Omental fat pad (tissue), 4 donors: ENCODE measurements around the gene TBC1D4. TPM values are rescaled to one million over a fixed set of nuclear protein-coding genes. Genes with fewer than 3 reads are reported as not detected.

Experiments
- ATAC-seq: fragments of 150-250 bp; one replicate; pipeline ENCODE4 v1.9.1; 2016; ENCODE audit warnings: mild to moderate bottlenecking, moderate library complexity; ENCODE audit not compliant: low FRiP score
- DNase-seq: peaks from one replicate; pipeline ENCODE4 v3.0.0-alpha.2; 2019; ENCODE audit warnings: low spot score
- total RNA-seq, 4 donors: library from RNA; depleted of rRNA; stranded (reverse); fragments of >200 nt; gene quantifications; one replicate each; pipeline ENCODE4 v1.1.0, GENCODE V29; 2016
- TF ChIP-seq, protein P1 (sequence below), 3 donors: fragments of 450-650 bp; IDR thresholded peaks; one replicate each; pipeline ENCODE4 v1.5.1; 2016 to 2017; ENCODE audit warnings: antibody characterized with exemption in 3 of 3, mild to moderate bottlenecking in 3 of 3, moderate library complexity in 2 of 3

TBC1D4 gene
- total RNA-seq, 4 donors from 2014 or later: 24.7 to 55.1 (median 39.2) TPM

DNA sequence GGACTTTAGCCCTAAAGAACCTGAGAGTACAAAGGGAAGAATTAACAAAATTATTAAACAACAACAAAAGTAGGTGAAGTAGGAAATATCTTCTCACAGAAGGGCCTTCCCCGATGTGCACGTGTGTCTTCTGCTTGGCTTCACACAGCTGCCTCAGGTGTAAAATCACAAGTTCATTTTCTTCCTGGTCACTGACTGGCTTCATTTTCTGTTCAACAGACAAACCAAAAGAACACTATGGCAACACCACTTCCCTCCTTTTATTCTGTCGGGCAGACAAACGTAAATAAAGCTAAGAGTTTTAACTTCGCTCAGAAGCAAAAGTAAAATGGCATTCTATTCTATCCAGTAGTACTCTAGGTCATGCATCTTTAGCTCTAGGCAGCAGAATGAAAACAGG lies 140.9 kb downstream of the TBC1D4 start:
- DNase-seq (no peak), ATAC-seq (no peak)
- TF ChIP-seq, protein P1, sequence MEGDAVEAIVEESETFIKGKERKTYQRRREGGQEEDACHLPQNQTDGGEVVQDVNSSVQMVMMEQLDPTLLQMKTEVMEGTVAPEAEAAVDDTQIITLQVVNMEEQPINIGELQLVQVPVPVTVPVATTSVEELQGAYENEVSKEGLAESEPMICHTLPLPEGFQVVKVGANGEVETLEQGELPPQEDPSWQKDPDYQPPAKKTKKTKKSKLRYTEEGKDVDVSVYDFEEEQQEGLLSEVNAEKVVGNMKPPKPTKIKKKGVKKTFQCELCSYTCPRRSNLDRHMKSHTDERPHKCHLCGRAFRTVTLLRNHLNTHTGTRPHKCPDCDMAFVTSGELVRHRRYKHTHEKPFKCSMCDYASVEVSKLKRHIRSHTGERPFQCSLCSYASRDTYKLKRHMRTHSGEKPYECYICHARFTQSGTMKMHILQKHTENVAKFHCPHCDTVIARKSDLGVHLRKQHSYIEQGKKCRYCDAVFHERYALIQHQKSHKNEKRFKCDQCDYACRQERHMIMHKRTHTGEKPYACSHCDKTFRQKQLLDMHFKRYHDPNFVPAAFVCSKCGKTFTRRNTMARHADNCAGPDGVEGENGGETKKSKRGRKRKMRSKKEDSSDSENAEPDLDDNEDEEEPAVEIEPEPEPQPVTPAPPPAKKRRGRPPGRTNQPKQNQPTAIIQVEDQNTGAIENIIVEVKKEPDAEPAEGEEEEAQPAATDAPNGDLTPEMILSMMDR (IDR thresholded peaks at IDR 0.05): no peak

DNA sequence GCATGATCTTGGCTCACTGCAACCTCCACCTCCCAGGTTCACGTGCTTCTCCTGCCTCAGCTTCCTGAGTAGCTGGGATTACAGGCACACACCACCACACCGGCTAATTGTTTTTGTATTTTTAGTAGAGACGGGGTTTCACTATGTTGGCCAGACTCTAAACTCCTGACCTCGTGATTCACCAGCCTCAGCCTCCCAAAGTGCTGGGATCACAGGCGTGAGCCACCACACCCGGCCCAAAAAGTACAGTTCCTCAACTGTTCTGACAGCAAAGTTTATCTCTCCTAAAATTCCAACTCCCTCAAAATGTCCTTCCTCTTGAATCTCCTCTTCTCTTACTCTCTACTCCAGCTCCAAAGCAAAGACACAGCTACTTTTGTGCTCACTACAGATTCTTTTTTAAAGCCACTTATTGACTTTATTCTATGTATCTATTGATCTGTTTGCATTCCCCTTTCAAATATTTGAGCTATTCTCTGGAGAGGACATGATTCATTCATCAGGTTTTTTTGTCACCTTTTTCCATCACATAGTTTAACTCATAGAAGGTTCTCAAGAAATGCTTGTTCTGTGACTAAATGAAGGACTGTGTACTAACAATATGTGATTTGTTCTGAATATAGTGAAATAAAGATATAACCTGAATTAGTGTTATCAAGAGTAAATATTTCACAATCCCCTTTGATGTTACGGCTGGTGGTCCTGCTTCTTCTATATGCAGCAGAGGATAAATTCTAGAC lies 142.2 kb downstream of the TBC1D4 start:
- DNase-seq (no peak), ATAC-seq (no peak)
- TF ChIP-seq, protein P1 (IDR thresholded peaks at IDR 0.05): no peak

DNA sequence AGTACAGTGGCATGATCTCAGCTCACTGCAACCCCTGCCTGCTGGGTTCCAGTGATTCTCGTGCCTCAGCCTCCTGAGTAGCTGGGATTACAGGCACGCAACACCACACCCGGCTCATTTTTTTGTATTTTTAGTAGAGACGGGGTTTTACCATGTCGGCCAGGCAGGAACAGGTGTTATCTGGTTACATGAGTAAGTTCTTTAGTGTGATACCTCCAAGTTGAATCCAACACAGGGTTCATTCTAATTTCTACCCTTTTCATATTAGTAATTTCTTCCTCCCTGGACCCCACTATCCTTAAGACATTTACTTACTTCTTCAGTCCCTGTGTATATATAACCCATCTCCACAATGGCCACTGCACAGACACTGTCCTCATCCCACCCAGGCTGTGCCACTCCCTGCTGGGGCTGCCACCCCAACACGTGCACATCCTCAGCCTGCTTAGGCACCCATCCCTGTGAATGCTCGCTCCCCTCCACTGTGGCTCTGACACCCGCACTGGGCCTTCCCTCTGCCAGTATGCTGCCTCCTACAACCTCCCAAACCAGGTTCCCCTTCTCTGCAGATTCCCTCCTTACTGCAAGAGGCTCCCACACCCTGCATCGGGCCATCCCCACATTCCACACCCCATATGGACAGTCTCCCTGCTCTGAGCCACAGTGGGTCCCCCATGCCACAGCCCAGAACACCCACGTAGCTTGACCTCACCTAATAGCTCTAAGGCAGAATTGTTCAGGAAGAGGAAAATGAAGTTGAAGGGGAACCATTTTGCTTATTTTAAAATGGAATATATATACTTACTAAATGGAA lies 147.1 kb downstream of the TBC1D4 start:
- TF ChIP-seq, protein P1 (IDR thresholded peaks at IDR 0.05): no peak
- DNase-seq: no peak
- no peak for ATAC-seq

DNA sequence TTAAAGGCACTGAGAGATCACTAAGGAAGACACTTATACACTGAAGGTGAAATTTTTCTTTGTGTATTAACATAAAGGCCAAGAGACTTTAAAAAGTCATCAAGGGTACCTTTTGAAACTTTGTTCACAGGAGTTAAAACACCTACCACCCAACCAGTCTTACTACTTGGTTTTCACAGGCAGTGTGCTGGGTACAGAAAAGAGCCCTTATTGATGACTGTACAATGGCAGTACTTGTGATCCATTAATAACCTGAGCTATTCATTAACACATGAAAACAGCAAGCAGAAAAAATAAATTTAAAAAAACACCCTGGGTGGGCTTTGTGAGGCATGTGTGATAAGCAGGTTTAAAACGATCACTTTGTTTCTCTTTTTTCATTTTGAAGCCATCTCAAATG lies 148.9 kb downstream of the TBC1D4 start:
- DNase-seq: no peak
- TF ChIP-seq, protein P1 (IDR thresholded peaks at IDR 0.05): no peak
- ATAC-seq: no peak

DNA sequence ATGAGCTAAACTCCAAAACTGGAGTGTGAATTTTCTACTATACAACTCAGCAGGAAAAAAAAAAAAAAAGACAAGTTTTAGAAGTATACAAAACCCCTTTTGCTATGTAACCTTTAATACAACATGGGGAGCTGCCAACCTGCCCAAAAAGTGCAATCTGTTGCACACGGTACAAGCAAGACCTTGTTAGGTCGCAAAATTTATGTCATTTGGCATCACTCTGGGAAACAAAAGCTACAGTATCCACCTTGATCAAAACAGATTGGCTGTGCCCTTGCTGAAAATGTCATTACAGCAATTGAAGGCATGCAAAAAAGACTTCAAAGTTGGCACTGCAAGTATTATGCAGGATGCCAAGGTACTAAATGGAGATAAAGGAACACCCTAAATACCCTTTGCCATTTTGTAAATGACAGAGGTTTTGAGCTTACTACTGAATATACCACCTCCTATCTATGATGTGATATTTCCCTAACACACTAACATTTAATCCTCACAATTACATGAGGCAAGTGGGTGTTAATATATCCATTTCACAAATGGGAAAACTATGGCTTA lies 150.1 kb downstream of the TBC1D4 start:
- ATAC-seq (no peak), DNase-seq (no peak)
- TF ChIP-seq, protein P1 (IDR thresholded peaks at IDR 0.05): no peak

DNA sequence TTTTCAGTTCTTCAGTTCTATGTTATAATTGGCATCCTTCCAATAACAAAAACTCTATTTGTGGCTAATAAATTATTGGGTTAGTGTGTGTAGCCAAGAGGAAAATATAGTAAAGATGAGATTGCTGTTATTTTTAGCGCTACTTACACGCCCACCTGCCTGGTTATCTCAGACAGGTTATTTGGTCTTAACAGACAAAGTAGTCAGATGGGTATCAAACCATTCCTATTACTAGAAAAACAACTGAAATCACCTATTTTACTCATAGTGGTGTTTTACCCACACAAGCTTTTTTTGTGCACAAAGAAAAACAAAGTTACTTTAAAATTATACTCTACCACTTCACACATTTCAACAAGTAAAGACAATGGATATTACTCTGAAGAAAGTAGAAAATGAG lies 151.2 kb downstream of the TBC1D4 start:
- no peak for DNase-seq
- no peak for ATAC-seq
- TF ChIP-seq, protein P1 (IDR thresholded peaks at IDR 0.05): no peak
